Measurements from ENCODE around the gene MMEL1. TPM values are rescaled to one million over a fixed set of nuclear protein-coding genes. Genes with fewer than 3 reads are reported as not detected.
"Not testable (repeated sequence)": the region's sequence is repeated elsewhere in the genome, so short reads cannot be mapped to it uniquely, and the experiment has no call there.

MMEL1 gene
- total and polyA plus RNA-seq, 2 donors (not counting 3 experiments of a cell fraction or from before 2014, with no cell fraction given) = 1.1 to 1.2 TPM

GRCh38 chr1:2654443-2654948, 21.7 kb upstream of the MMEL1 start:
- H3K4me1 ChIP-seq (ENCODE audit: control insufficient read depth, extremely low read depth, insufficient read depth, low read length); H3K4me2 ChIP-seq (ENCODE audit: insufficient read depth, low read length); H3K79me2 ChIP-seq (ENCODE audit: control insufficient read depth, insufficient read depth, low read length); BruUV-seq (replicated peaks); intact Hi-C loops (cut with micrococcal nuclease); H4K20me1 ChIP-seq (replicated peaks; ENCODE audit: control insufficient read depth, extremely low read depth, insufficient read depth, low read length); H3K27me3 ChIP-seq (ENCODE audit: control insufficient read depth in 2 of 2, insufficient read depth in 2 of 2, low read length in 2 of 2); H3K27ac ChIP-seq (ENCODE audit: insufficient read depth, low read depth, low read length); H3K9me1 ChIP-seq (replicated peaks; ENCODE audit: control insufficient read depth, extremely low read depth, insufficient read depth, low read length); DNase-seq (ENCODE audit: low read depth, low spot score); dilution Hi-C loops (cut with MboI; ENCODE audit: extremely low pct_ligation_motif_present, low sequenced_read_pairs); H3K4me3 ChIP-seq (replicated peaks in 1 of 3; ENCODE audit: insufficient read depth in 1 of 3, low read depth in 1 of 3, low read length in 3 of 3); H3K9ac ChIP-seq (replicated peaks; ENCODE audit: extremely low read depth, insufficient read depth, low read length); H3K36me3 ChIP-seq (ENCODE audit: control insufficient read depth in 2 of 2, extremely low read depth in 1 of 2, insufficient read depth in 2 of 2, low read length in 2 of 2); CTCF ChIA-PET; POLR2A ChIA-PET; H2AFZ ChIP-seq (ENCODE audit: low read depth, low read length): not testable (repeated sequence)
- peaks cover 31% of the 10 kb centered on the region for H3K9me3 ChIP-seq (replicated peaks; ENCODE audit: control insufficient read depth, insufficient read depth, low read length)
- FAIRE-seq = peak; percentile 57

DNA sequence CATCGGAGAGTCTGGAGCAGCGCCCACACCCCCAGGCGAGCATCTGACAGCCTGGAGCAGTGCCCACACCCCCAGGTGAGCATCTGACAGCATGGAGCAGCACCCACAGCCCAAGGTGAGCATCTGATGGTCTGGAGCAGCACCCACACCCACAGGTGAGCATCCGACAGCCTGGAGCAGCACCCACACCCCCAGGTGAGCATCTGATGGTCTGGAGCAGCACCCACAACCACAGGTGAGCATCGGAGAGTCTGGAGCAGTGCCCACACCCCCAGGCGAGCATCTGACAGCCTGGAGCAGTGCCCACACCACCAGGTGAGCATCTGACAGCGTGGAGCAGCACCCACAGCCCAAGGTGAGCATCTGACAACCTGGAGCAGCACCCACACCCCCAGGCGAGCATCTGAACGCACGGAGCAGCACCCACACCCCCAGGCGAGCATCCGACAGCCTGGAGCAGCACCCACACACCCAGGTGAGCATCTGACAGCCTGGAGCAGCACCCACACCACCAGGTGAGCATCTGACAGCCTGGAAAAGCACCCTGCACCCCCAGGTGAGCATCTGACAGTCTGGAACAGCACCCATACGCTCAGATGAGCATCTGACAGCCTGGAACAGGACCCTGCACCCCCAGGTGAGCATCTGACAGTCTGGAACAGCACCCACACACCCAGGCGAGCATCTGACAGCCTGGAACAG, 21.1 kb upstream of the MMEL1 start:
- POLR2A ChIA-PET; H3K4me3 ChIP-seq (replicated peaks in 1 of 3; ENCODE audit: insufficient read depth in 1 of 3, low read depth in 1 of 3, low read length in 3 of 3); H3K27me3 ChIP-seq (ENCODE audit: control insufficient read depth in 2 of 2, insufficient read depth in 2 of 2, low read length in 2 of 2); BruUV-seq (replicated peaks); H4K20me1 ChIP-seq (replicated peaks; ENCODE audit: control insufficient read depth, extremely low read depth, insufficient read depth, low read length); H3K79me2 ChIP-seq (ENCODE audit: control insufficient read depth, insufficient read depth, low read length); H3K27ac ChIP-seq (ENCODE audit: insufficient read depth, low read depth, low read length); H3K36me3 ChIP-seq (ENCODE audit: control insufficient read depth in 2 of 2, extremely low read depth in 1 of 2, insufficient read depth in 2 of 2, low read length in 2 of 2); dilution Hi-C loops (cut with MboI; ENCODE audit: extremely low pct_ligation_motif_present, low sequenced_read_pairs); CTCF ChIA-PET; H3K9ac ChIP-seq (replicated peaks; ENCODE audit: extremely low read depth, insufficient read depth, low read length); intact Hi-C loops (cut with micrococcal nuclease); H3K9me1 ChIP-seq (replicated peaks; ENCODE audit: control insufficient read depth, extremely low read depth, insufficient read depth, low read length); H3K4me1 ChIP-seq (ENCODE audit: control insufficient read depth, extremely low read depth, insufficient read depth, low read length); H3K4me2 ChIP-seq (ENCODE audit: insufficient read depth, low read length); H2AFZ ChIP-seq (ENCODE audit: low read depth, low read length): not testable (repeated sequence)
- DNase-seq (ENCODE audit: low read depth, low spot score) (peak; percentile 41), FAIRE-seq (peak; percentile 82)
- H3K9me3 ChIP-seq (replicated peaks; ENCODE audit: control insufficient read depth, insufficient read depth, low read length) = peaks cover 31% of the 10 kb centered on the region

DNA sequence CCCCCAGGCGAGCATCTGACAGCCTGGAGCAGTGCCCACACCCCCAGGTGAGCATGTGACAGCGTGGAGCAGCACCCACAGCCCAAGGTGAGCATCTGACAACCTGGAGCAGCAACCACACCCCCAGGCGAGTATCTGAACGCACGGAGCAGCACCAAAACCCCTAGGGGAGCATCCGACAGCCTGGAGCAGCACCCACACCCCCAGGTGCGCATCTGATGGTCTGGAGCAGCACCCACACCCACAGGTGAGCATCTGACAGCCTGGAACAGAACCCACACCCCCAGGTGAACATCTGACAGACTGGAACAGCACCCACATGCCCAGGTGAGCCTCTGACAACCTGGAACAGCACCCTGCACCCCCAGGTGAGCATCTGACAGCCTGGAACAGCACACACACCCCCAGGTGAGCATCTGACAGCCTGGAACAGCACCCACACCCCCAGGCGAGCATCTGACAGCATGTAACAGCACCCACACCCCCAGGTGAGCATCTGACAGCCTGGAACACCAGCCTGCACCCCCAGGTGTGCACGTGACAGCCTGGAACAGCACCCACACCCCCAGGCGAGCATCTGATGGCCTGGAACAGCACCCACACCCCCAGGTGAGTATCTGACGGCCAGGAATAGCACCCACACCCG, 20.2 kb upstream of the MMEL1 start:
- H3K79me2 ChIP-seq (ENCODE audit: control insufficient read depth, insufficient read depth, low read length); H3K4me2 ChIP-seq (ENCODE audit: insufficient read depth, low read length); H4K20me1 ChIP-seq (replicated peaks; ENCODE audit: control insufficient read depth, extremely low read depth, insufficient read depth, low read length); H3K4me3 ChIP-seq (replicated peaks in 1 of 3; ENCODE audit: insufficient read depth in 1 of 3, low read depth in 1 of 3, low read length in 3 of 3); H3K27ac ChIP-seq (ENCODE audit: insufficient read depth, low read depth, low read length); H3K4me1 ChIP-seq (ENCODE audit: control insufficient read depth, extremely low read depth, insufficient read depth, low read length); H3K9ac ChIP-seq (replicated peaks; ENCODE audit: extremely low read depth, insufficient read depth, low read length); POLR2A ChIA-PET; H3K36me3 ChIP-seq (ENCODE audit: control insufficient read depth in 2 of 2, extremely low read depth in 1 of 2, insufficient read depth in 2 of 2, low read length in 2 of 2); H2AFZ ChIP-seq (ENCODE audit: low read depth, low read length); intact Hi-C loops (cut with micrococcal nuclease); dilution Hi-C loops (cut with MboI; ENCODE audit: extremely low pct_ligation_motif_present, low sequenced_read_pairs); BruUV-seq (replicated peaks); FAIRE-seq; H3K27me3 ChIP-seq (ENCODE audit: control insufficient read depth in 2 of 2, insufficient read depth in 2 of 2, low read length in 2 of 2); H3K9me1 ChIP-seq (replicated peaks; ENCODE audit: control insufficient read depth, extremely low read depth, insufficient read depth, low read length); CTCF ChIA-PET: not testable (repeated sequence)
- H3K9me3 ChIP-seq (replicated peaks; ENCODE audit: control insufficient read depth, insufficient read depth, low read length) = peaks cover 31% of the 10 kb centered on the region
- peak; percentile 46 for DNase-seq (ENCODE audit: low read depth, low spot score)

DNA sequence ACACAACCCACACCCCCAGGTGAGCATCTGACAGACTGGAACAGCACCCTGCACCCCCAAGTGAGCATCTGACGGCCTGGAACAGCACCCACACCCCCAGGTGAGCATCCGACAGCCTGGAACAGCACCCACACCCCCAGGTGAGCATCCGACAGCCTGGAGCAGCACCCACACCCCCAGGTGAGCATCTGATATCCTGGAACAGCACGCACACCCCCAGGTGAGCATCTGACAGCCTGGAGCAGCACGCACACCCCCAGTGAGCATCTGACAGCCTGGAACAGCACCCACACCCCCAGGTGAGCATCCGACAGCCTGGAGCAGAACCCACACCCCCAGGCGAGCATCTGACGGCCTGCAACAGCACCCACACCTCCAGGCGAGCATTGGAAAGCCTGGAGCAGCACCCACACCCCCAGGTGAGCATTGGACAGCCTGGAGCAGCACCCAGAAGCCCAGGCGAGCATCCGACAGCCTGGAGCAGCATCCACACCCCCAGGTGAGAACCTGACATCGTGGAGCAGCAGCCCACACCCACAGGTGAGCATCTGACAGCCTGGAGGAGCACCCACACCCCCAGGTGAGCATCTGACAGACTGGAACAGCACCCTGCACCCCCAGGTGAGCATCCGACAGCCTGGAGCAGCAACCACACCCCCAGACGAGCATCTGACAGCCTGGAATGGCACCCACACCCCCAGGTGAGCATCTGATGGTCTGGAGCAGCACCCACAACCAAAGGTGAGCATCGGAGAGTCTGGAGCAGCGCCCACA, 19.5 kb upstream of the MMEL1 start:
- H3K4me2 ChIP-seq (ENCODE audit: insufficient read depth, low read length); H3K4me3 ChIP-seq (replicated peaks in 1 of 3; ENCODE audit: insufficient read depth in 1 of 3, low read depth in 1 of 3, low read length in 3 of 3); H3K27me3 ChIP-seq (ENCODE audit: control insufficient read depth in 2 of 2, insufficient read depth in 2 of 2, low read length in 2 of 2); H3K79me2 ChIP-seq (ENCODE audit: control insufficient read depth, insufficient read depth, low read length); BruUV-seq (replicated peaks); POLR2A ChIA-PET; H3K9ac ChIP-seq (replicated peaks; ENCODE audit: extremely low read depth, insufficient read depth, low read length); CTCF ChIA-PET; H2AFZ ChIP-seq (ENCODE audit: low read depth, low read length); intact Hi-C loops (cut with micrococcal nuclease); H3K36me3 ChIP-seq (ENCODE audit: control insufficient read depth in 2 of 2, extremely low read depth in 1 of 2, insufficient read depth in 2 of 2, low read length in 2 of 2); dilution Hi-C loops (cut with MboI; ENCODE audit: extremely low pct_ligation_motif_present, low sequenced_read_pairs); H3K27ac ChIP-seq (ENCODE audit: insufficient read depth, low read depth, low read length); H3K4me1 ChIP-seq (ENCODE audit: control insufficient read depth, extremely low read depth, insufficient read depth, low read length); DNase-seq (ENCODE audit: low read depth, low spot score); H3K9me1 ChIP-seq (replicated peaks; ENCODE audit: control insufficient read depth, extremely low read depth, insufficient read depth, low read length); H4K20me1 ChIP-seq (replicated peaks; ENCODE audit: control insufficient read depth, extremely low read depth, insufficient read depth, low read length): not testable (repeated sequence)
- peaks cover 31% of the 10 kb centered on the region for H3K9me3 ChIP-seq (replicated peaks; ENCODE audit: control insufficient read depth, insufficient read depth, low read length)
- peak; percentile 55 for FAIRE-seq

Measured in endothelial cell of umbilical vein (primary cell).